HG03025 (cell line): ENCODE results near the gene DICER1.

Experiments
- ATAC-seq: cut with Tn5 transposase; IDR thresholded peaks from one replicate; pipeline ENCODE4 v1.9.1; 2021; ENCODE audit warnings: mild to moderate bottlenecking, moderate library complexity; ENCODE audit not compliant: unreplicated experiment, low FRiP score

Gene DICER1

GRCh38 chr14:95130549-95130948, 26.8 kb downstream of the DICER1 start:
- ATAC-seq = no peak

GRCh38 chr14:95128140-95128539, 29.2 kb downstream of the DICER1 start:
- ATAC-seq = no peak

GRCh38 chr14:95127531-95127911, 29.8 kb downstream of the DICER1 start:
- ATAC-seq = no peak

GRCh38 chr14:95126906-95127530, 30.3 kb downstream of the DICER1 start:
- ATAC-seq = no peak

GRCh38 chr14:95125915-95126314, 31.4 kb downstream of the DICER1 start:
- no peak for ATAC-seq

- no peak for ATAC-seq
Measured at GRCh38 chr14:95125221-95125620, 32.1 kb downstream of the DICER1 start.

- ATAC-seq = no peak
Measured at GRCh38 chr14:95123891-95124579, 33.3 kb downstream of the DICER1 start.

- no peak for ATAC-seq
Measured at GRCh38 chr14:95122621-95122945, 34.7 kb downstream of the DICER1 start.

- ATAC-seq = no peak
Measured at GRCh38 chr14:95121911-95122620, 35.3 kb downstream of the DICER1 start.

- no peak for ATAC-seq
Measured at GRCh38 chr14:95119336-95119735, 38.0 kb downstream of the DICER1 start.

GRCh38 chr14:95117937-95118721, 39.2 kb downstream of the DICER1 start:
- no peak for ATAC-seq

GRCh38 chr14:95113476-95113875, 43.9 kb downstream of the DICER1 start:
- no peak for ATAC-seq

- no peak for ATAC-seq
Measured at GRCh38 chr14:95111507-95112164, 45.7 kb downstream of the DICER1 start.

GRCh38 chr14:95110178-95110577, 47.2 kb downstream of the DICER1 start:
- ATAC-seq = no peak

- no peak for ATAC-seq
Measured at GRCh38 chr14:95107711-95108110, 49.6 kb downstream of the DICER1 start.

- no peak for ATAC-seq
Measured at GRCh38 chr14:95106971-95107370, 50.4 kb downstream of the DICER1 start.

- ATAC-seq = no peak
Measured at GRCh38 chr14:95104911-95105310, 52.4 kb downstream of the DICER1 start.

GRCh38 chr14:95102680-95103044, 54.7 kb downstream of the DICER1 start:
- ATAC-seq = no peak

GRCh38 chr14:95101736-95102679, 55.3 kb downstream of the DICER1 start:
- no peak for ATAC-seq
